Neural cell (in vitro differentiated cells): ENCODE data around the gene ABHD17B. TPM values are rescaled to one million over a fixed set of nuclear protein-coding genes. Genes with fewer than 3 reads are reported as not detected.

ENCODE experiments used
- H2AFZ ChIP-seq: fragments of 200-600, 300-800 bp; sonication (generic), shearing (Covaris generic); 2 replicates; pipeline ENCODE4 v1.6.0; 2014; ENCODE audit warnings: low read depth, mild to moderate bottlenecking, antibody characterized with exemption, low read length, moderate library complexity
- H3F3A ChIP-seq: fragments of 200-600 bp; shearing (Covaris generic); 2 replicates; pipeline ENCODE4 v1.6.1; 2016; ENCODE audit warnings: mild to moderate bottlenecking, moderate library complexity, mixed read lengths, antibody characterized with exemption, low read length; ENCODE audit not compliant: insufficient read depth, poor library complexity, severe bottlenecking
- H3K27ac ChIP-seq: fragments of 200-600, 300-800 bp; sonication (generic), shearing (Covaris generic); 2 replicates; pipeline ENCODE4 v1.5.1; 2014; ENCODE audit warnings: mild to moderate bottlenecking, low read length, moderate library complexity
- H3K27me3 ChIP-seq: fragments of 300-800, 200-600 bp; sonication (generic), shearing (Covaris generic); 2 replicates; pipeline ENCODE4 v1.6.0; 2014; ENCODE audit warnings: mild to moderate bottlenecking, low read depth, low read length, moderate library complexity; ENCODE audit not compliant: insufficient read depth
- H3K36me3 ChIP-seq: fragments of 300-800, 200-600 bp; sonication (generic), shearing (Covaris generic); 2 replicates; pipeline ENCODE4 v1.5.1; 2014; ENCODE audit warnings: mild to moderate bottlenecking, antibody characterized with exemption, low read length, moderate library complexity; ENCODE audit not compliant: insufficient read depth
- H3K4me2 ChIP-seq: fragments of 300-800, 200-600 bp; sonication (generic), shearing (Covaris generic); 2 replicates; pipeline ENCODE4 v1.6.0; 2014; ENCODE audit warnings: mild to moderate bottlenecking, low read length
- H3K4me3 ChIP-seq: fragments of 300-800, 200-600 bp; sonication (generic), shearing (Covaris generic); 2 replicates; pipeline ENCODE4 v1.5.1; 2014; ENCODE audit warnings: mild to moderate bottlenecking, low read length, moderate library complexity
- H3K79me2 ChIP-seq: fragments of 200-600 bp; shearing (Covaris generic); replicated peaks from 2 replicates; pipeline ENCODE4 v1.6.0; 2014; ENCODE audit warnings: mild to moderate bottlenecking, low read length, moderate library complexity; ENCODE audit not compliant: insufficient read depth
- H3K9ac ChIP-seq: fragments of 300-800, 200-600 bp; sonication (generic), shearing (Covaris generic); 2 replicates; pipeline ENCODE4 v1.6.1; 2016; ENCODE audit warnings: mild to moderate bottlenecking, low read length, mixed read lengths
- H3K9me2 ChIP-seq: fragments of 200-600 bp; shearing (Covaris generic); 2 replicates; pipeline ENCODE4 v1.6.1; 2016; ENCODE audit warnings: mild to moderate bottlenecking, low read length, mixed read lengths; ENCODE audit not compliant: insufficient read depth
- H3K9me3 ChIP-seq: fragments of 200-600, 300-800 bp; sonication (generic), shearing (Covaris generic); 2 replicates; pipeline ENCODE4 v1.6.1; 2016; ENCODE audit warnings: mild to moderate bottlenecking, mixed run types, low read length, moderate library complexity, mixed read lengths
- H4K20me1 ChIP-seq: fragments of 200-600 bp; shearing (Covaris generic); 2 replicates; pipeline ENCODE4 v1.6.1; 2016; ENCODE audit warnings: mild to moderate bottlenecking, mixed run types; ENCODE audit not compliant: insufficient read depth
- EP300 ChIP-seq: fragments of 450-650 bp; conservative IDR thresholded peaks from 2 replicates; pipeline ENCODE4 v1.6.1; 2014; ENCODE audit warnings: antibody characterized with exemption, mild to moderate bottlenecking, moderate library complexity; ENCODE audit not compliant: poor library complexity, severe bottlenecking
- EZH2 ChIP-seq: fragments of 200-600, 300-800 bp; shearing (Covaris generic), sonication (generic); IDR thresholded peaks from 2 replicates; pipeline ENCODE4 v1.6.1; 2014; ENCODE audit warnings: antibody characterized with exemption, low read length, borderline replicate concordance, mild to moderate bottlenecking; ENCODE audit not compliant: insufficient read depth, poor library complexity, severe bottlenecking
- MXI1 ChIP-seq: fragments of 450-650 bp; conservative IDR thresholded peaks from 2 replicates; pipeline ENCODE4 v1.6.1; 2014; ENCODE audit warnings: antibody characterized with exemption, mild to moderate bottlenecking; ENCODE audit not compliant: poor library complexity, severe bottlenecking
- POLR2AphosphoS5 ChIP-seq: IDR thresholded peaks from 2 replicates; pipeline ENCODE4 v1.6.1; 2012
- RAD21 ChIP-seq: fragments of 450-650 bp; conservative IDR thresholded peaks from 2 replicates; pipeline ENCODE4 v1.6.1; 2014; ENCODE audit warnings: antibody characterized with exemption, mild to moderate bottlenecking, moderate library complexity
- SMC3 ChIP-seq: fragments of 450-650 bp; conservative IDR thresholded peaks from 2 replicates; pipeline ENCODE4 v1.6.1; 2014; ENCODE audit warnings: antibody characterized with exemption, mild to moderate bottlenecking, moderate library complexity; ENCODE audit not compliant: poor library complexity
- TAF1 ChIP-seq: IDR thresholded peaks from 2 replicates; pipeline ENCODE4 v1.6.1; 2012; ENCODE audit warnings: low read depth
- polyA plus RNA-seq: library from polyadenylated mRNA; depleted of rRNA; stranded (reverse); fragments of >200 nt; gene quantifications from 2 replicates; pipeline ENCODE4 v1.2.3, GENCODE V29; 2014
- TF ChIP-seq, protein P1 (sequence below): IDR thresholded peaks from 2 replicates; pipeline ENCODE4 v1.6.1; 2012; ENCODE audit warnings: borderline replicate concordance
- TF ChIP-seq, protein P2 (sequence below): fragments of 450-650 bp; IDR thresholded peaks from 2 replicates; pipeline ENCODE4 v1.5.1; 2014; ENCODE audit warnings: antibody characterized with exemption, mild to moderate bottlenecking, moderate library complexity; ENCODE audit not compliant: poor library complexity, severe bottlenecking

Gene ABHD17B
- polyA plus RNA-seq, 1 donor from 2014 or later, result 53.0 TPM

DNA sequence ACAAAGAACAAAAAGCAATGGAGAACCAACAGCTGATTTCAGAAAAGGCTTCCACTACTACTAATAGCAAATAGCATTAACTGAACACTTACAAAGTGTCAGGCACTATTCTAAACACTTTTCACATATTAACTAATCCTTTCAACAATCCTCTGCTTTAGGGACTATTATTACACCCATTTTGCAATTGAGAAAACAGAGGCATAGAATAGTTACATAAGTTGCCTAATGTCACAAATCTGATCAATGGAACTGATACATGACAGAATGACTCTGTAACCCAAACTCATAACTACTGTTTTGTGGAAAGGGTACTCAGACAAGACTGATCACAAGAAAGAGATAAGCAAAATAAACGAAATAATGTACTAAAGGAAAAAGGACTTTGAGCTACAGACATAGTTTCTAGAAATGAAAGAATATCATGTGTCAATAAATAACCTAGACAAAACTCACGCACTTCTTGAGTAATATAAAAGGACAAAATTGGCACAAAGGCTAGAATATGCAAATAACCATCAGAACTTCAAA lies 31.3 kb downstream of the ABHD17B start:
- Histone ChIP-seq H4K20me1 (no peaks in the 10 kb centered on the region), H2AFZ (no peak overlapping the region), H3F3A (no peaks in the 10 kb centered on the region), H3K4me2 (no peak overlapping the region), H3K9ac (no peak overlapping the region), H3K4me3 (no peak overlapping the region), H3K36me3 (no peaks in the 10 kb centered on the region), H3K9me3 (peaks cover 4% of the 10 kb centered on the region), H3K79me2 (peaks cover 91% of the 10 kb centered on the region), H3K27ac (no peak overlapping the region), H3K9me2 (no peaks in the 10 kb centered on the region), H3K27me3 (no peaks in the 10 kb centered on the region)
- TF ChIP-seq EP300, result no peak
- no peak for TF ChIP-seq SMC3
- TF ChIP-seq POLR2AphosphoS5, result no peak
- TF ChIP-seq, protein P1, sequence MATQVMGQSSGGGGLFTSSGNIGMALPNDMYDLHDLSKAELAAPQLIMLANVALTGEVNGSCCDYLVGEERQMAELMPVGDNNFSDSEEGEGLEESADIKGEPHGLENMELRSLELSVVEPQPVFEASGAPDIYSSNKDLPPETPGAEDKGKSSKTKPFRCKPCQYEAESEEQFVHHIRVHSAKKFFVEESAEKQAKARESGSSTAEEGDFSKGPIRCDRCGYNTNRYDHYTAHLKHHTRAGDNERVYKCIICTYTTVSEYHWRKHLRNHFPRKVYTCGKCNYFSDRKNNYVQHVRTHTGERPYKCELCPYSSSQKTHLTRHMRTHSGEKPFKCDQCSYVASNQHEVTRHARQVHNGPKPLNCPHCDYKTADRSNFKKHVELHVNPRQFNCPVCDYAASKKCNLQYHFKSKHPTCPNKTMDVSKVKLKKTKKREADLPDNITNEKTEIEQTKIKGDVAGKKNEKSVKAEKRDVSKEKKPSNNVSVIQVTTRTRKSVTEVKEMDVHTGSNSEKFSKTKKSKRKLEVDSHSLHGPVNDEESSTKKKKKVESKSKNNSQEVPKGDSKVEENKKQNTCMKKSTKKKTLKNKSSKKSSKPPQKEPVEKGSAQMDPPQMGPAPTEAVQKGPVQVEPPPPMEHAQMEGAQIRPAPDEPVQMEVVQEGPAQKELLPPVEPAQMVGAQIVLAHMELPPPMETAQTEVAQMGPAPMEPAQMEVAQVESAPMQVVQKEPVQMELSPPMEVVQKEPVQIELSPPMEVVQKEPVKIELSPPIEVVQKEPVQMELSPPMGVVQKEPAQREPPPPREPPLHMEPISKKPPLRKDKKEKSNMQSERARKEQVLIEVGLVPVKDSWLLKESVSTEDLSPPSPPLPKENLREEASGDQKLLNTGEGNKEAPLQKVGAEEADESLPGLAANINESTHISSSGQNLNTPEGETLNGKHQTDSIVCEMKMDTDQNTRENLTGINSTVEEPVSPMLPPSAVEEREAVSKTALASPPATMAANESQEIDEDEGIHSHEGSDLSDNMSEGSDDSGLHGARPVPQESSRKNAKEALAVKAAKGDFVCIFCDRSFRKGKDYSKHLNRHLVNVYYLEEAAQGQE, result no peak
- TF ChIP-seq EZH2, result no peak
- TF ChIP-seq RAD21, result no peak
- no peak for TF ChIP-seq TAF1
- TF ChIP-seq, protein P2, sequence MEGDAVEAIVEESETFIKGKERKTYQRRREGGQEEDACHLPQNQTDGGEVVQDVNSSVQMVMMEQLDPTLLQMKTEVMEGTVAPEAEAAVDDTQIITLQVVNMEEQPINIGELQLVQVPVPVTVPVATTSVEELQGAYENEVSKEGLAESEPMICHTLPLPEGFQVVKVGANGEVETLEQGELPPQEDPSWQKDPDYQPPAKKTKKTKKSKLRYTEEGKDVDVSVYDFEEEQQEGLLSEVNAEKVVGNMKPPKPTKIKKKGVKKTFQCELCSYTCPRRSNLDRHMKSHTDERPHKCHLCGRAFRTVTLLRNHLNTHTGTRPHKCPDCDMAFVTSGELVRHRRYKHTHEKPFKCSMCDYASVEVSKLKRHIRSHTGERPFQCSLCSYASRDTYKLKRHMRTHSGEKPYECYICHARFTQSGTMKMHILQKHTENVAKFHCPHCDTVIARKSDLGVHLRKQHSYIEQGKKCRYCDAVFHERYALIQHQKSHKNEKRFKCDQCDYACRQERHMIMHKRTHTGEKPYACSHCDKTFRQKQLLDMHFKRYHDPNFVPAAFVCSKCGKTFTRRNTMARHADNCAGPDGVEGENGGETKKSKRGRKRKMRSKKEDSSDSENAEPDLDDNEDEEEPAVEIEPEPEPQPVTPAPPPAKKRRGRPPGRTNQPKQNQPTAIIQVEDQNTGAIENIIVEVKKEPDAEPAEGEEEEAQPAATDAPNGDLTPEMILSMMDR, result no peak
- TF ChIP-seq MXI1, result no peak

GRCh38 chr9:71878327-71879274 lies 32.4 kb downstream of the ABHD17B start:
- Histone ChIP-seq H3K9me3 (no peaks in the 10 kb centered on the region), H3K4me3 (no peak overlapping the region)

More at GRCh38 chr9:71878327-71879274, 32.4 kb downstream of the ABHD17B start:
- H3K9me2 ChIP-seq, result no peaks in the 10 kb centered on the region
- no peaks in the 10 kb centered on the region for H4K20me1 ChIP-seq
- H3K36me3 ChIP-seq, result no peaks in the 10 kb centered on the region
- H2AFZ ChIP-seq, result no peak overlapping the region
- no peaks in the 10 kb centered on the region for H3F3A ChIP-seq
- peaks cover 80% of the 10 kb centered on the region for H3K79me2 ChIP-seq
- no peak overlapping the region for H3K4me2 ChIP-seq
- no peaks in the 10 kb centered on the region for H3K27me3 ChIP-seq
- TF ChIP-seq, protein P2, result no peak
- TF ChIP-seq TAF1 (no peak), EZH2 (no peak), EP300 (no peak), POLR2AphosphoS5 (no peak), MXI1 (no peak), RAD21 (no peak), SMC3 (no peak)
- TF ChIP-seq, protein P1, result no peak
- H3K9ac ChIP-seq, result no peak overlapping the region
- no peak overlapping the region for H3K27ac ChIP-seq
